Activated CD4-positive, alpha-beta T cell treated with anti-CD3 and anti-CD28 coated beads, Interleukin-2, amount 50 U/mL, for 48 hours (primary cell): Measurements from ENCODE around the gene SLC22A16.

Source experiments
- DNase-seq, 2 experiments: peaks; one replicate each; pipeline ENCODE4 v3.0.0-alpha.2; 2020

The SLC22A16 gene

GRCh38 chr6:110440026-110440425, 36.4 kb downstream of the SLC22A16 start:
- no peak for DNase-seq

DNA sequence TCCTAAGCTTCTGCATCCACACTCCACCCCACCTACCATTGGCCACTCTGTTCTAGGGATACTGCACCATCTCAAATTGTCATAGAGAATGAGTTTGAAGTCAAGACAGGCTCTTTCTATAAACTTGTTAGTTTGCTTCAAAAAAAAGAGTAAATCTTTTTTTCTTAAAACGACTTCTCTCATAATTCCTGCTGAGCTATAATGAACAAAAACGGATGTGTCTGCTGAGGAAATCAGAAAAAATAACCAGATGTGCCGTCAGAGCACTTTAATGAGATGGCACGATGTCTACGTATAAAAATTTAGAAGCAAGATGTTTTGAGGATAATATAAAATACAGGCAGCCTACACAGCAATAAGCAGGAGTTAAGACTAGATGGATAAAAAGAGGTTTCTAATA, 37.1 kb downstream of the SLC22A16 start:
- DNase-seq, result no peak

DNA sequence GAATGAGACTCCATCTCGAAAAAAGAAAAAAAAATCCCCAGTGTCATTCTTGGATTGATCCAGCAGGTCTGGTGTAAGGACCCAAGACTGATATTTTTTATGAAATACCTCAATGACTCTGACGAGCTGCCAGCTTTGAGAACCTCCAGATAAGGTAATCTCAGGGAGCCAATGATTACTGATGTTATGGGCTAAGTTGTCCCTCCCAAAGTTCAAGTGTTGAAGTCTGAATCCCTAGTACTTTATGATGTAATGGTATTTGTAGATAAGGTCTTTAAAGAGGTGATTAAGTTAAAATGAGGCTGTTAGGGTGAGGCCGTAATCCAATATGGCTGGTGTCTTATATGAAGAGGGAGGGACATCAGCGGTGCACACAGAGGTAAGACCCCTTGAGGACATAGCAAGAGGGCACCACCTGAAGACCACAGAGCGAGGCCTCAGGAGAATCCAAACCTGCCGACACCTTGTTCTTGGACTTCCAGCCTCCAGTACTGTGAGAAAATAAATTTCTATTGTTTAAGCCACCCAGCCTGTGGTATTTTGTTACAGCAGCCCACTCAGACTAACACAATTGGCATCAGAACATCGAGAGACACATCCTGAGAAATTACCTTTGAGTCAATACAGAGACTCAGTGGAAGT, 41.3 kb downstream of the SLC22A16 start:
- no peak for DNase-seq

DNA sequence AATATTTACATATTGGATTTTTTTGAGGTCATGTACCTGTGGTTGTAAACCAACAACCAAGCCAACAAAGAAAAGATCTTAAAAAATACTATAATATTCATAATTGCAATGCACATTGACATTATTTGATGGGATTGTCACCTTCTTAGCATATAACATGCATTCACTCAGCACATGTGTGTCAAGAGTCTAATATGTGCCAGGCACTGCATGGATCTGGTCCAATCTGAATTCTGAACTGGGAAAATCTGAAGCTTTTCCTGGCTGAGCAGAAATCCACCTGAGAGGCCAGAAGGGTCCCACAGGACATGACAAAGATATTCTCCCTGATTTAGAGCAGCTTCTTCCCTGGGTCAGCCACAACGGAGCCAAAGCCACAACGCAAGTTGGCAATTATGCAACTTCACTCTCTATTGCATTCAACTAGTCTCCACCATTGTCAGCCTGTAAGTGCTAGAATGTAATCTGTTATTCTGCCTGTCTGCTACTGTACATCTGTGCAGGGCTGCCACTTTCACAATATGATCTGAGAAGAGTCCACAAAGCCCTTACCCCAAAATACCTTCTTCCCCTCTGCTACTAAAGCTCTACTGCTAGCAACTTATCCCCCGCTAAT, 44.0 kb downstream of the SLC22A16 start:
- no peak for DNase-seq

DNA sequence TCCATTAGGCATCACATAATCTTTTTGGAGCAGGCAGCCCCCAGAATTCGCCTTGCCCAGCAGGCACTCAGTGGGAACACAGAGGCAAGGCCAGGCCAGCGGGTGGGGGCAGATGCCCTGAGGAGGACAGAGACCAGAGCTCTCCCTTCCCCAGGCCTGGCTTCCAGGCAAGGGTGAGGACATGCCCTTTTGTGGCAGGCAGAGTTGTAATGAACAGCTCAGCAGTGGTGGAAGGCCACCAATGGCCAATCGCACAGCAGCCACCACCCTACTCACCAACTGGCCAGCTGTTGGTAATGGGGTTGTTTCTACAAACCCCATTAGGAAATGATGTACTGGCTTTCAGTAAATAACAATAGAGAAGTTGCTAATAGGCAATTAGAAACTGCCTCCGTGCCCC, 45.7 kb downstream of the SLC22A16 start:
- no peak for DNase-seq

GRCh38 chr6:110430236-110430635, 46.2 kb downstream of the SLC22A16 start:
- no peak for DNase-seq

DNA sequence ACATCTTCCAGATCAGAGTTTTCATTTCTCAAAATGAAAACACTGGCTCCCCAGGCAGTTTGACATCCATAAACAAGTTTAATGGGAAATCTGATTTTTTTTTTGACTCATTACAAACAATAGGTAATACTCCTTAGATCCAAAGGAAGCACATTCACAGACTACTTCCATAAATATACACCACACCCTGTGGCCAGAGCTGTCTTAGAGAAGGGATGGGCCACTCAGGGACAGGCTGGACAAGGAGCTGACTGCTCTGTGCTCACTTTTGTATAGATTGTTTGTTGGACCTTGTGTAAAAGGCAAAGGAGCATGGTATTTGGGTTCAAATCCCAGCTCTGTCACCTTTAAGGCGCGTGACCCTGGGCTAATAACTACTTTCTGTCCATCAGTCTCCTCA, 48.3 kb downstream of the SLC22A16 start:
- DNase-seq, result no peak

- no peak for DNase-seq
Observed at GRCh38 chr6:110425816-110426215, 50.6 kb downstream of the SLC22A16 start.

DNA sequence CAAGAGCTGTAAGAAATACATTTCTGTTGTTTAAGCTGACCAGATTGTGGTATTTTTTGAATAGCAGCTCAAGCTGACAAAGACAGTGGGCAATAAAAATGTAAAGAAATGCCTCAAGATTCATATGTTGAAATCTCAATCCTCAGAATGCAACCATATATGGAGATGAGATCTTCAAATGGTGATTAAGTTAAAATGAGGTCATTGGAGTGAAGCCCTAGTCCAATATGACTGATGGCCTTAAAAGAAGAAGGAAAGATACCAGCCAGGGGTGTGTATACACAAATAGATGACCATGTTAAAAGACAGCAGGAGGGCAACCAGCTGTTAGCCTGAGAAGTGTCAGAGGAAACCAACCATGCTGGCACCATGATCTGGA, 54.0 kb downstream of the SLC22A16 start:
- no peak for DNase-seq

DNA sequence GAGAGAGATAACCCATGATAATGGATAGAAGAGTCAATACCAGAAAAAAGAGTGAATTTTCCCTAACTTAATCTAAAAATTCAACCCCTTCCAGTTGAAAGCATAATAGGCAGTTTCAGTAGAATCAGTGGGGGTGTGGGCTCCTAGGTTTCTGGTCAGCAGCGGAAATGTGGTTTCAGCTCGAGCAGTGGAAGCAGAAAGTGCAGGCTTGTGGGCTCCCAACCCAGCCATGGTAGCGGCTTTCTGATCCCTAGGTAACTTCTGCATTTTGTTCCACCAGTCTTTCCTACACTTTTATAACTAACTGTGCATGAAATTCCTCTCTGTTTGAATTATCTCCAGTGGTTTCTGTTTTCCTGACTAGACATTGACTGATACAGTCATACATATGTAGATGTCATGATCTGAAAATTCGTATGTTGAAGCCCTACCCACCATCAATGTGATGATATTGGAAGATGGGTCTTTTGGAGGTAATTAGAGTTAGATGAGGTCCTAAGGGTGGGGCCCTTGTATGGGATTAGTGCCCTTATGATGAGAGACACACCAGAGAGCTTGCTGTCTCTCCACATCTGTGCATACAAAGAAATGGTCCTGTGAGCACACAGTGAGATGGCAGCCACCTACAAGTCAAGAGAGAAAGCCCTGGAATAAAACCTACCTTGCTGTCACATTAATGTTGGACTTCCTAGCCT, 54.5 kb downstream of the SLC22A16 start:
- DNase-seq, result no peak

DNA sequence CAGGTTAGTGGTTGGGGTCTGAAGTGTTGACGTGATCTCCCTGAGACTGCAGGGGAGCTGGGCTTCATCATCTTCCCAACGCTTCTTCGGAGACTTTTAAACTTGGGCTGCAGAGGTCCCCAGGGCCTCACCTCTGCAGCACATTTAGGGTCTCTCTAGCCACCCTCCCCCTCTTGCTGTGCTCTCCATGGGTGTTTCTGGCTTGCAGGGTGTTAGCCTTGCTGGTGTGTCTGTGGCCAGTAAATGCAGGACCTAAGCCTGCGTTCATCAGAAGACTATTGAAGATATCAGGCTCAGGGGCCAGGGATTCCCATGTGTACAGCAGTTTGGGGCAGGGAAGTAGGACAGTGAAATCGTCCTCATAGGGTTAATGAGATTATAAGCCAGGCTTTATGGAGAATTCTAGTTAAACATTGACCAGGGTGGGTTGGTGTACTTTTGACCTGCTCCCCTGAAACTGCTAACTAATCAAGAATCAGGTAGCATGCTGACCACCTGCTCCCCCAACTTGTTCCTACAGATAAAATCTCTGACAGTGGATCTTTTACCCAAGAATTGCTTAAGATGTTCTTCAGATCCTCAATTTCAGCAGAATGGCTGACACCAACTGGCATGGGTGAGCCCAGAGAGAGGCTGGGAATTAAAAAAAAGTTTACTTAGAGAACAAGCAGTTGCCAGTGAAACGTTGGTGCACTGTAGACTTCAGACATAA, 57.2 kb downstream of the SLC22A16 start:
- DNase-seq, result no peak

DNA sequence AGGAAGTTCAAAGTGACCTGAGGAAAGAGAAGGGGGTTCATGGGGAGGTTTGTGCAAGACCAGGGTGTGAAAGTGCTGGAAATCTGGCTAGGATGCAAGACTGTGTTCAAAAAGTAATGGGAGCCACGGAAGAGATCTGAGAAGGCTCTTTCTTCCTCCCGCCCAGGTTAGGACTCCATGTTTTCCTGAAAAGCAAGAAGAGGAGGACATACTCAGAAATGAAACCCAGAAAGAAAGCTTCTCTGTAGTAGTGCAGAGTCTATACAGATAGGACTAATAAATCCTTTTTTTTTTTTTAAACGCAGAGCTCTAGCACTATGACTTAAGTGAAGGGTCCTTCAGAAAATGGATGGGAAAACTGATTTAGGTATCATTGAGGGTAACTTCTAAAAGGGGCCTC, 57.8 kb downstream of the SLC22A16 start:
- no peak for DNase-seq

DNA sequence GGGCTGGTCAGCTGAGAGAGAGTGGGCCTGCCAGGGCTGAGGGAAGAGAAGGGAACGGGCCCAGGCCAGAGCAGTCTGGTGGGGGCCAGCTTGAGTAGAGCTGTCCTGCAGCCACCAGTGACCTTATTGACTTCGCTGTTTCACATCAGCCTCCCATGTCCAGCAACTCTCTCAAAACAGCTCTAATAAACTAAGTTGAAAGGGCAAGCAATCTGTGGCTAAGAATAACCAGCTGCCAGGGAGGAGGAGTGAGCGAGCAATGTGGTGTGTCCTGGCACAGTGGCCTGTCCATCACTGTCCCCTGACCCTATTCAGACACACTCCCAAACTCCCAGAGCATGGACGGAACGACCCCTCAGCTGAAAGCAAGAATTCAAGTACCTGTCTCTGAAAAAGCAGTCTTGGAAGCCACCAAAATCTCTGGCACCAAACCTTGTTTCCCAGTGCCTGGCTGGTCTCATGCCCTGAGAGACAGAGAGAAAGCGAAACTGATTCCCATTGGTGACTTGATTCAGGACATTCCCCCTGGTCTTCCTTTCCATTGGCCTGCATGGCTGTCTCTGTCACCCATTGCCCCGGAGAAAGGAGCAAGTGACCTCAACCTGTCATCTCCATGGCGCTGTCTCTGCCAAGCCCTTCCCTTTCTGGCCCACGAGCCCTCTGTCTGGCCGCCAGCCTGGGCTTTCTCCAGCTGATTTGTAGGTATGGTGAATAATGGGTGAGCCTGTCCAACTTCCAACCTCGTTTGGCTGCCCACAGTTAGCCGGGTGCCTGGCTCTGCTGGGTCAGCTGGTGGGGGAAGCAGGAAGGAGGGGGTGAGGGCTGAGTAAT, 61.1 kb downstream of the SLC22A16 start, which contains the start of gene DDO:
Gene DDO (minus strand): TSS at position 490 of the 831 bp plus-strand sequence. CDS start 2,113 bp downstream, outside the sequence.
- DNase-seq, result no peak

GRCh38 chr6:110414669-110415068, 61.7 kb downstream of the SLC22A16 start:
- no peak for DNase-seq

- no peak for DNase-seq
Observed at GRCh38 chr6:110412360-110412759, 64.1 kb downstream of the SLC22A16 start.

GRCh38 chr6:110410511-110410910, 65.9 kb downstream of the SLC22A16 start:
- no peak for DNase-seq

- DNase-seq, result no peak
Observed at GRCh38 chr6:110409794-110410193, 66.6 kb downstream of the SLC22A16 start.

GRCh38 chr6:110408901-110409300, 67.5 kb downstream of the SLC22A16 start:
- no peak for DNase-seq

DNA sequence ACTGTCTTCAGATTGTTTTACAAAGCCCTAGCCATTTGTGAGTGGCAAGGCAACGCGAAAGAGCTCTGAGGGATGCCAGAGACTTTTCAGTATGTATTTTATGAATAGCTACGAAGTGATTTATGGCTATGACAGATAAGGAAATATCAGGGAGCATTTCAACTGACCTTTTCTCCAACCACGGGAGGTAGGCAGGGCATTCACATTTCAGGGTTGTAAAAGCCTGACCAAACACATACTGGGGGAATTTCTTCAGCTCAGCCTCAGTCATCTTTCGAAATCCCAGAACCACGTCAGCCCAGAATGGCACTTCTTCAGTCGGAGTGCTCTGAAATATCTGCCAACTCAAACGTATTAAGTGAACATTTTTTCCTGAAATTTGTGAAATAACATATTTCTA, 71.8 kb downstream of the SLC22A16 start:
- DNase-seq, result no peak

DNA sequence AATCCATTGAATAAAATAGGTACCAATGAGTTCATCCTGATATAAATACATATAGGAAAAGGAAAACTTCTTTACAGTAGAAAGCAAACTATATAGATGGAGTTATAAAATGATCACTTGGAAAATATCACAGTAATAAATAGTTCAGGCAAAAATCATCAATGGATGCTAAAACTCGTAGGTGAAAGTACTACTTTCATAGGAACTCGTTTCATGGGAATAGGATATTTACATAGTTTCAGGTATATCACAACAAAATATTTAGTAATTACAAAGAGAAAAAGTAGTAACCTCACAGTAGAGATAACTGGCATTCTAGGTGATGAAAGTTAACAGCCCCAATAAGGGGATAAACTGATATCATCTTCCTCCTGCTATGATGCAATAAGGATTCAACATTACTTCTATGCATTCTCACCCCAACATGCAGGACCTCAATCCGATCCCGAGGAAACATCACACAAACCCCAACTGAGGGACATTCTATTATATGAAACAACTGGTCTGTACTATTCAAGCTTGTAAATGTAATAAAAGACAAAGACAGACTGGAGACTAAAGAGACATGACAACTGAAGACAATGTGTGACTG, 74.7 kb downstream of the SLC22A16 start:
- DNase-seq, result no peak

GRCh38 chr6:110400208-110400607, 76.2 kb downstream of the SLC22A16 start:
- no peak for DNase-seq
